Loucy (cell line): Measurements from ENCODE around the gene WRAP73.

Experiments
- H2AFZ ChIP-seq: fragments of 200-600 bp; sonication (generic); 2 replicates; pipeline ENCODE4 v1.6.0; 2016; ENCODE audit warnings: antibody characterized with exemption, mild to moderate bottlenecking, low read length, moderate library complexity
- H3F3A ChIP-seq: fragments of 200-600 bp; 2 replicates; pipeline ENCODE4 v1.6.0; 2016; ENCODE audit warnings: antibody characterized with exemption, low read depth, mild to moderate bottlenecking
- H3K27me3 ChIP-seq: fragments of 200-600 bp; sonication (generic); 2 replicates; pipeline ENCODE4 v1.6.1; 2014; ENCODE audit warnings: low read length, mild to moderate bottlenecking; ENCODE audit not compliant: insufficient read depth, poor library complexity, severe bottlenecking
- H3K36me3 ChIP-seq: fragments of 200-600 bp; sonication (generic); 2 replicates; pipeline ENCODE4 v1.6.1; 2016; ENCODE audit warnings: low read length; ENCODE audit not compliant: insufficient read depth
- H3K4me1 ChIP-seq: fragments of 200-600 bp; sonication (generic); 2 replicates; pipeline ENCODE4 v1.5.1; 2014; ENCODE audit warnings: low read length, mild to moderate bottlenecking; ENCODE audit not compliant: insufficient read depth, poor library complexity, severe bottlenecking
- H3K4me2 ChIP-seq: fragments of 200-600 bp; sonication (generic); 2 replicates; pipeline ENCODE4 v1.6.0; 2014; ENCODE audit warnings: antibody characterized with exemption, low read length, low read depth, mild to moderate bottlenecking; ENCODE audit not compliant: poor library complexity, severe bottlenecking
- H3K4me3 ChIP-seq: fragments of 200-600 bp; sonication (generic); 2 replicates; pipeline ENCODE4 v1.5.1; 2014; ENCODE audit warnings: low read length, mild to moderate bottlenecking, mixed read lengths; ENCODE audit not compliant: poor library complexity, severe bottlenecking
- H3K79me2 ChIP-seq: fragments of 200-600 bp; sonication (generic); 2 replicates; pipeline ENCODE4 v1.6.1; 2014; ENCODE audit warnings: low read length; ENCODE audit not compliant: insufficient read depth
- H3K9ac ChIP-seq: fragments of 200-600 bp; sonication (generic); 2 replicates; pipeline ENCODE4 v1.6.0; 2014; ENCODE audit warnings: mild to moderate bottlenecking, low read depth, low read length, moderate library complexity; ENCODE audit not compliant: poor library complexity, severe bottlenecking
- H3K9me2 ChIP-seq: fragments of 200-600 bp; sonication (generic); replicated peaks from 2 replicates; pipeline ENCODE4 v1.6.1; 2016; ENCODE audit warnings: low read depth, low read length, mixed read lengths
- H3K9me3 ChIP-seq: fragments of 200-600 bp; sonication (generic); 2 replicates; pipeline ENCODE4 v1.6.1; 2014; ENCODE audit warnings: mild to moderate bottlenecking, antibody characterized with exemption, low read length, low read depth; ENCODE audit not compliant: insufficient read depth
- H4K20me1 ChIP-seq: fragments of 200-600 bp; sonication (generic); 2 replicates; pipeline ENCODE4 v1.6.0; 2014; ENCODE audit warnings: antibody characterized with exemption, low read length, mild to moderate bottlenecking; ENCODE audit not compliant: insufficient read depth, poor library complexity, severe bottlenecking
- CTCF ChIP-seq: fragments of 200-600 bp; sonication (generic); conservative IDR thresholded peaks from 2 replicates; pipeline ENCODE4 v1.5.1; 2014; ENCODE audit warnings: mild to moderate bottlenecking, antibody characterized with exemption, low read length
- EZH2phosphoT487 ChIP-seq: fragments of 200-600 bp; IDR thresholded peaks from 2 replicates; pipeline ENCODE4 v1.6.1; 2018; ENCODE audit warnings: antibody characterized with exemption, mild to moderate bottlenecking, moderate library complexity, borderline replicate concordance

Gene WRAP73

GRCh38 chr1:3691421-3692204 is 41.7 kb upstream of the WRAP73 start:
- Histone ChIP-seq H3K4me3 (no peak overlapping the region), H2AFZ (no peak overlapping the region), H4K20me1 (no peaks in the 10 kb centered on the region), H3K9me2 (no peaks in the 10 kb centered on the region), H3K4me2 (no peak overlapping the region), H3K79me2 (no peaks in the 10 kb centered on the region), H3K4me1 (no peaks in the 10 kb centered on the region), H3K27me3 (no peaks in the 10 kb centered on the region), H3K36me3 (no peaks in the 10 kb centered on the region), H3K9ac (no peak overlapping the region), H3F3A (no peaks in the 10 kb centered on the region), H3K9me3 (no peaks in the 10 kb centered on the region)
- no peak for TF ChIP-seq CTCF
- no peak for TF ChIP-seq EZH2phosphoT487

GRCh38 chr1:3690282-3691065 is 40.6 kb upstream of the WRAP73 start:
- Histone ChIP-seq H3F3A (no peaks in the 10 kb centered on the region), H4K20me1 (no peaks in the 10 kb centered on the region), H2AFZ (no peak overlapping the region), H3K36me3 (no peaks in the 10 kb centered on the region), H3K9me2 (no peaks in the 10 kb centered on the region), H3K9me3 (no peaks in the 10 kb centered on the region), H3K79me2 (no peaks in the 10 kb centered on the region), H3K9ac (no peak overlapping the region), H3K4me2 (no peak overlapping the region), H3K27me3 (no peaks in the 10 kb centered on the region), H3K4me1 (no peaks in the 10 kb centered on the region), H3K4me3 (no peak overlapping the region)
- TF ChIP-seq EZH2phosphoT487 (no peak), CTCF (no peak)

- Histone ChIP-seq H3K4me3 (no peak overlapping the region), H3K27me3 (no peaks in the 10 kb centered on the region), H3K4me2 (no peak overlapping the region), H2AFZ (no peak overlapping the region), H3K4me1 (no peaks in the 10 kb centered on the region), H3K79me2 (no peaks in the 10 kb centered on the region), H4K20me1 (no peaks in the 10 kb centered on the region), H3K9me3 (no peaks in the 10 kb centered on the region), H3K9me2 (no peaks in the 10 kb centered on the region), H3K9ac (no peak overlapping the region), H3F3A (no peaks in the 10 kb centered on the region), H3K36me3 (no peaks in the 10 kb centered on the region)
- no peak for TF ChIP-seq EZH2phosphoT487
- no peak for TF ChIP-seq CTCF
Observed at GRCh38 chr1:3689138-3689750, 39.3 kb upstream of the WRAP73 start.
